ENCODE results near the gene LNPEP. TPM values are rescaled to one million over a fixed set of nuclear protein-coding genes. Genes with fewer than 3 reads are reported as not detected.

LNPEP gene
- total and polyA plus RNA-seq, 2 of the 13 experiments (the other 11 are each of a cell fraction or from before 2014, with no cell fraction given), result 8.0 to 16.9 TPM

- TF ChIP-seq ZNF564 (CRISPR knock-in tag; IDR thresholded peaks at IDR 0.05) (no peak), ZSCAN9 (CRISPR knock-in tag; IDR thresholded peaks at IDR 0.05; ENCODE audit: borderline replicate concordance) (no peak)
Observed at GRCh38 chr5:96930058-96930457, 5.8 kb upstream of the LNPEP start (continued).

- Histone ChIP-seq H3K27me3 (ENCODE audit: control insufficient read depth in 1 of 2, insufficient read depth in 2 of 2, low read length in 2 of 2) (no peaks in the 10 kb centered on the region), H3K9ac (ENCODE audit: insufficient read depth, low read depth, low read length) (no peak overlapping the region), H3K36me3 (replicated peaks in 1 of 2; ENCODE audit: control insufficient read depth in 1 of 2, insufficient read depth in 2 of 2, low read length in 2 of 2) (no peaks in the 10 kb centered on the region), H3K4me2 (ENCODE audit: low read depth, low read length) (no peak overlapping the region), H3K9me3 (ENCODE audit: low read length) (no peaks in the 10 kb centered on the region), H2AFZ (ENCODE audit: low read length) (no peak overlapping the region), H3K4me1 (ENCODE audit: insufficient read depth, low read length) (peaks cover 12% of the 10 kb centered on the region), H3K4me3 (replicated peaks in 1 of 3; ENCODE audit: insufficient read depth in 1 of 3, low read depth in 2 of 3, low read length in 3 of 3) (no peak overlapping the region), H4K20me1 (ENCODE audit: insufficient read depth, low read length) (no peaks in the 10 kb centered on the region), H3K79me2 (ENCODE audit: insufficient read depth, low read length) (no peaks in the 10 kb centered on the region), H3K27ac (ENCODE audit: extremely low read length, insufficient read depth, low read length) (no peak overlapping the region)
- no TSS peak for BruUV-seq (replicated peaks)
- ATAC-seq (no peak), FAIRE-seq (no peak), DNase-seq (ENCODE audit: low spot score) (no peak)
- POLR2A ChIA-PET, result no interaction called here
- TF ChIP-seq ARNT (IDR thresholded peaks at IDR 0.05) (no peak), PLRG1 (conservative IDR thresholded peaks at IDR 0.05) (no peak), PHF20 (CRISPR knock-in tag; IDR thresholded peaks at IDR 0.05) (no peak), NFYC (CRISPR knock-in tag; IDR thresholded peaks at IDR 0.05) (no peak)
- TF ChIP-seq, protein P1, sequence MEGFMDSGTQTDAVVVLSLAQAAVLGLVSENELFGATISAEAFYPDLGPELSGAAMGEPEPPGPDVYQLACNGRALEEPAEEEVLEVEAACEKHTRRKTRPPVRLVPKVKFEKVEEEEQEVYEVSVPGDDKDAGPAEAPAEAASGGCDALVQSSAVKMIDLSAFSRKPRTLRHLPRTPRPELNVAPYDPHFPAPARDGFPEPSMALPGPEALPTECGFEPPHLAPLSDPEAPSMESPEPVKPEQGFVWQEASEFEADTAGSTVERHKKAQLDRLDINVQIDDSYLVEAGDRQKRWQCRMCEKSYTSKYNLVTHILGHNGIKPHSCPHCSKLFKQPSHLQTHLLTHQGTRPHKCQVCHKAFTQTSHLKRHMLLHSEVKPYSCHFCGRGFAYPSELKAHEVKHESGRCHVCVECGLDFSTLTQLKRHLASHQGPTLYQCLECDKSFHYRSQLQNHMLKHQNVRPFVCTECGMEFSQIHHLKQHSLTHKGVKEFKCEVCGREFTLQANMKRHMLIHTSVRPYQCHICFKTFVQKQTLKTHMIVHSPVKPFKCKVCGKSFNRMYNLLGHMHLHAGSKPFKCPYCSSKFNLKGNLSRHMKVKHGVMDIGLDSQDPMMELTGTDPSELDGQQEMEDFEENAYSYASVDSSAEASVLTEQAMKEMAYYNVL (CRISPR knock-in tag; IDR thresholded peaks at IDR 0.05; ENCODE audit: borderline replicate concordance), result no peak
- CTCF ChIA-PET (ENCODE audit: low intra/inter-chr PET ratio, low total read pairs), result no interaction called here
- in situ Hi-C loops (cut with HindIII; ENCODE audit: extremely low pct_ligation_motif_present, low pct_unique_long_range_greater_than_20kb) (no loop called here), intact Hi-C loops (cut with micrococcal nuclease; ENCODE audit: unreplicated experiment) (no loop called here)
- WGBS (ENCODE audit: low lambda C conversion rate), result 98% methylated on average over 3 of the region's 3 CpGs
Observed at GRCh38 chr5:96930589-96930988, 5.3 kb upstream of the LNPEP start.

Measured in HepG2 (cell line).